ENCODE results near the gene DGKH.

The DGKH gene

DNA sequence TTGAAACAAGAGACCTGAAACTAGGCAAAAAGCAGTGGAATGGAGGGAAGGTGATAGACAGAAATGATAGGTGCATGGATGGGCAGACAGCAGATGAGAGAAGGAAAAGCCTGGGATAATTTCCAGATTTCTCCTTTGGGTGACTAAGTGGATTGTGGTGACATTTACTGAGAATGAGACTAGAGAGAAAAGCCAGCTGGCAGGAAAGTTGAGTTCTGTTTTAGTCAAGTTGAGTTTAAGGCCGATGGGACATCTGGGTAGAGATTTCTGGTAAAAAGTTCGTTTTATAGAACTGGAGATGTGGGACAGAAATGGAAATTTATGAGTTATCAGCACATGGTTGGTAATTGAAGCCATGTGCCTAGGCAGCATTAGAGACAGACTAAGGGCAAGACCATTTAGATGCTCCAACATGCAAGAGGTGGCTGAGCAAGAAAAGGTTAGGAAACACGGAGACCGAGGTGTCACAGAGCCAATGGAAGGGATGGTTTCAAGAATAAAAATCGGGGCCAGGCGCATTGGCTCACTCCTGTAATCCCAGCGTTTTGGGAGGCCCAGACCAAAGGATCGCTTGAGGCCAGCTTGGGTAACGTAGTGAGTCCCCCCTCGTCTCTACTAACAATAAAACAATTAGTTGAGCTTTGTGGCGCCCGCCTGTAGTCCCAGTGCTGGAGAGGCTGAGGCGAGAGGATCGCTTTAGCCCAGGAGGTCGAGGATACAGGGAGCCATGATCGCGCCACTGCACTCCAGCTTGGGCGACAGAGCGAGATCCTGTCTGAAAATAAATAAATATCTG, 9.6 kb upstream of the DGKH start:
- intact Hi-C loops (cut with DNase I): loop anchor here (5.0 kb wide), 1 partner anchor 77 kb away; the partner anchor contains the start of gene VWA8
- peak in 1 of 42 donors; percentile 19 for DNase-seq

DNA sequence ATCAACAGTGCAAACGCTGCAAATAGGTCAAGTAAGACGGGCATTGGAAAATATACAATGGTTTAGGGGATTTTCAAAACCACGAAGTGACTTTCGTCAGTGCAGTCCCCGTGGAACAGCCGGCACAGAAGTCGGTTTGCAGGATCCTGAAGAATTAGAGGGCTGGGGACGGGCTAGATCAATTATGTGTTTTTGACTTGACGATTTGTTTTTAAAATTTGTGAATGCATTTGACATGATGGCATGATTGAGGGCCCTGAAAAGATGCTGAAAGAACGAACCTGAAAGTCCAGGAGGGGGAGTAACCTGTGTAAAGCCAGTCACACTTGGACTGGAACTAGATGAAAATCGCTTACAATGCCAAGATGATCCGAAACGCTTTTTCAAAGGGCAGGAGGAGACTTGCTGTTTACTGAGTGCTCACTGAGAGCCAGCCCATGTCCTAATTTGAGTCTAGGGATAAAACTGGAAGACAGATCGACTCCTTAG, 8.9 kb upstream of the DGKH start:
- DNase-seq: peak in 2 of 42 donors; percentile 9 to 11
- intact Hi-C loops (cut with DNase I): loop anchor here (5.0 kb wide), 1 partner anchor 77 kb away; the partner anchor contains the start of gene VWA8

DNA sequence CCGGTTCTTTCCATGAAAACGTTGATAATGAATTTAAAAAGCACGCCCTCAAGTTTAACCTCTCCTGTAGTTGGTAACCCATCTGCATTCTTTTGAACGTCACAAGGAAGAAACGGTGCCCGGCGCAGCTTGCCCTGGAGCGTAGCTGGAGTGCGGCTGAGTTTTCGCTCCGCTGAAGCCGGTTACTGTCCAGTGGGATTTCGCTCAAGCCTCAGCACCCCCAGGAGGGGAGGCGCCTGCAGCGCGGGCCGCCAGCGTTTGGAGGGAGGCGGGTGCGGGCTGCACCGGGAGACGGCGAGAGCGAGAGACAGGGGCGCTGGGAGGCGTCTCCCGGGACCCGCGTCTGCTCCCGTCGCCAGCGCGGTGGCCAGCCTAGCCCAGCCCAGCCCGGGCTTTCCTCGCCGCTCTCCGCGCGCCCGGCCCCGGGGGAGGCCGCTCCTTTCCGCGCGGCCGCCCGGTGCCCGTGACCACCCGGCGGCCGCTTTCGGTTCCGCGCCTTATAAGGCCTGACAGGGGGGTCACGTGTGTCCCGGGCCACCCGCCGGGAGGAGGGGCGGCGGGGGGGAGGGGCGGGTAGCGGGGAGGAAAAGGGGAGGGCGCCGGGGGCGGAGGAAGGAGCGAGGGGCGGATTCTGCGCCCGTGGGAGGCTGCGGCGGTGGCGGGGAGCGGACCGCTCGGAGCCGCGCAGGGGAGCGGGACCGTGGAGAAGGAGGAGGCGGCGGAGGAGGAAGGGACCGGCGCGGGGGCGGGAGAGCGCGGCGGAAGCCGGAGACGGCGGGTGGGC, 8.3 kb upstream of the DGKH start:
- DNase-seq: peak; percentile 63 to 96 (median 91)
- intact Hi-C loops (cut with DNase I): loop anchor here (5.0 kb wide), 1 partner anchor 78 kb away; the partner anchor contains the start of gene VWA8

DNA sequence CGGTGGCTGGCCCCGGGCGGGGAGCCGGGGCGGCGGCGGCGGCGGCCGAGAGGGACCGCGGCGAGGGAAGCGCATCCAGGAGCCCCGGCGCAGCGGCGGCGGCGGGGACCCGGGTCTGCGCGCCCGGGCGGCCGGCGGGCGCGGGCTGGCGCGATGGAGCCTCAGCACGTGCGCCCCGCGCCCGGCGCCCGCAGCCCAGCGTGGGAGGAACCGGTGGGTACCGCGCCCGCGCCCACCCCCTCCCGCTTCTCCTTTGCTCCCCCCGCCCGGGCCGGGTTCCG, 7.8 kb upstream of the DGKH start:
- intact Hi-C loops (cut with DNase I): no loop called here
- no peak for DNase-seq

DNA sequence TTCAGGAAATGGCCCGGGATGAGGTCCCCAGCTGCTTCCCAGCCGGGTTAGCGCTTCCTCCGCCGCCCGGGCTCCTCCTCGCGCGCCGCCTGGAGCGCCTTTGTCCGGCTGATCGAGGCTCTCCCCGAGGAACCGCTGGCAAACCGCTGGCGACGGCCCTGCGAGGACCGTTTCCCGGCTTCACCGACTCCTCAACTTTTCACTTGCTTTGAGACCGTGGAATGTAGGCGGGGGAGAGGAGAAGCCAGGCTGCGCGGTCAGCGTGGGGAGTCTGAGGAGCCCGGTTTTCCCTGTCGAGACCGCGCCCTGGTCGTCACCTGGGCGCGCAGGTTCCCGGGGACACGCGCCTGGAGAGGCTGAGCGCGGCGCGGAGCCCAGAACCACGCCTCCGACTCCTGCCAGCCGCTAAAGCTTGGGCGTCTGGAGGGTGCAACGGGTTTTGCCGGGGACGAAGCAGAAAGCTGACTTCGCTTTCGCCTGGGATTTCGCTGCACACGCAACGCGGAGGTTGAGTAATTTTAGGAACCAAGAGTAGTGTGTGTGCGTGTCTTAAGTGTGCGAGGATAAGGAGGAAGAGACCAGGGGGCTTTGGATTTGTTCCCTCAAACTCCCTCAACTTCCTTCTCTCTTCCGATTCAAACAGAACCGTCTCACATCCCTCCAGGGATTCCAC, 7.3 kb upstream of the DGKH start:
- DNase-seq: peak in 40 of 42 donors; percentile 26 to 76 (median 50)
- intact Hi-C loops (cut with DNase I): no loop called here

- intact Hi-C loops (cut with DNase I): no loop called here
Observed at GRCh38 chr13:42041684-42042035, 6.8 kb upstream of the DGKH start.

GRCh38 chr13:42043676-42044075, 4.8 kb upstream of the DGKH start:
- intact Hi-C loops (cut with DNase I): no loop called here

More at GRCh38 chr13:42041684-42042035, 6.8 kb upstream of the DGKH start:
- DNase-seq: peak; percentile 30 to 76 (median 49)

GRCh38 chr13:42046448-42046847, 2.0 kb upstream of the DGKH start:
- no peak for DNase-seq
- intact Hi-C loops (cut with DNase I): loop anchor here (5.0 kb wide), 1 partner anchor 66 kb away; no protein-coding TSS in a partner anchor

More at GRCh38 chr13:42043676-42044075, 4.8 kb upstream of the DGKH start:
- no peak for DNase-seq

- intact Hi-C loops (cut with DNase I): loop anchor here (5.0 kb wide), 1 partner anchor 65 kb away; no protein-coding TSS in a partner anchor
Observed at GRCh38 chr13:42047561-42048341, 697 bp upstream of the DGKH start.

GRCh38 chr13:42048684-42049453, 421 bp downstream of the DGKH start:
- DNase-seq: peak; percentile 50 to 94 (median 86)
- intact Hi-C loops (cut with DNase I): loop anchor here (5.0 kb wide), 1 partner anchor 63 kb away; no protein-coding TSS in a partner anchor

More at GRCh38 chr13:42047561-42048341, 697 bp upstream of the DGKH start:
- DNase-seq: peak; percentile 21 to 83 (median 58)

GRCh38 chr13:42049454-42049813, 986 bp downstream of the DGKH start:
- DNase-seq: no peak
- intact Hi-C loops (cut with DNase I): loop anchor here (5.0 kb wide), 1 partner anchor 63 kb away; no protein-coding TSS in a partner anchor

DNA sequence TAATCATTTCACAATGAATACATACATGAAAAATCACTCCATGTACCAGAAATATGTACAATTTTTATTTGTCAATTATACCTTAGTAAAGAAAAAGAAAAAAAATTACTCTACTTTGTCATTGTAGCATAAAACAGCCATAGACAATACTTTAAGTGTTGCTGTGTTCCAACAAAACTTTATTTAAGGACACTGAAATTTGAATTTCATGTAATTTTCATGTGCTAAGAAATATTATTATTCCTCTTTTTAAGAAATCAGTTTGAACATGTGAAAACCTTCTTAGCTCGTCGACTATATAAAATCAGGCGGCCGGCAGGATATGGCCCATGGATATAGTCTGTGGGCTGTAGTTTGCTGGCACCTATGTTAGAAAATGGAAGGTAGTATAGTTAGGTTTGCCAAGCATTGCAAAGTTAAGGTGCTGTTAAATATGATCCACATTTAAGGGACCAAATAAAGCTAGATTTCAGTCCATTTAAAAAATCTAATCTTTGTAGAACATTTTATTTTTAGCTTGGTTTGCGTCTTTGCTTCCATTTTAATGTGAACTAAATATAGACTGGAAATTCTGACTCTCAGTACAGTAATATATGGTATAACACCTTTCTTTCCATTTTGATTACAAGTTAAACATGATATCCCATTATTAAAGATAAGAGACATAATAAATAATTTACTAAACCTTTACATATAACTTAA, 6.5 kb downstream of the DGKH start:
- DNase-seq: no peak
- intact Hi-C loops (cut with DNase I): no loop called here

- no peak for DNase-seq
- intact Hi-C loops (cut with DNase I): no loop called here
Observed at GRCh38 chr13:42055500-42056085, 7.1 kb downstream of the DGKH start.

- intact Hi-C loops (cut with DNase I): no loop called here
- no peak for DNase-seq
Observed at GRCh38 chr13:42056146-42056545, 7.7 kb downstream of the DGKH start.

DNA sequence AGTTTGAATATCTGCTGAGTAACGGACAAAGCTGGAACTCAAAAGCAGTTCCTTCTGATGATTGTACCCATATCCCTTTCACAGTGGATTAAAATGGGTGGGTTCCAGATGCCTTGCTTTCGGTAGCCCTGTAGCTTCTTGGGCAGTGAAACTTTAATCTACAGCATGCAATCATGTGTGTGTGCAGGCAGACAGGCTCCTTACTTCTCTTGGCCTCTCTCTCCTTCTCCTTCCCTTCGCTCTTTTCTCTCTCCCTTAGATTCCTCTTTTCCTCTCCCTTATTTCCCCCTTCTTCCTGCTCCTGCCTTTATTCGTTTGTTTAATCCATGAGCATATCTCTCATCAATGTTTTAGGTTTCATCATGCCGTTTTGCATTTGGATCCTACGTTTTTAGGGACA, 8.1 kb downstream of the DGKH start:
- DNase-seq: no peak
- intact Hi-C loops (cut with DNase I): no loop called here

DNA sequence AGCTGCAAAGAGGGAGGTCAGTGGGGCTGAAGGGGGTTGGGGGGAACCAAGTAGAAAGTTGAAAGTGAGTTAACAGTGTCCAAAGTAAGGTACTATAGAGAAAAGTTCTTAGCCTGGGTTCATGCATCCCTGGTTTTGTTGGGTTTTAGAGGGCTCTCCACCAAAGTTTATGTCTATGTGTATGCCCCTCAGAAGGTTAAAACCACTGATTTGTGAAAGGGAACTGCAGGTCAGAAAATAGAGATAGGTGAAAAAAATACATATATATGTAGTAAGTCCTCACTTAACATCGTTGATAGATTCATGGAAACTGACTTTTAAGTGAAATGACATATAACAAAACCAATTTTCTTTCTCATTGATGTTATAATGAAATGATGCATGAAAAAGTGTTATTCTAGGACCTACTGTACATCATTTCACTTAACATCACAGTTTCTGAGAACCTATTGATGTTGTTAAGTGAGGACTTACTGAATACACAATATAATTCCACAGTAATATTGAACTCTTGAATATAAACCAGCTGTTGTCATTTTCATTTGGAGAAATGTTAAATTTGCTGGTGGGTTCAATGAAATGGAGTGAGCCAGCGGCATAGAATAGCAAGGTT, 9.6 kb downstream of the DGKH start:
- intact Hi-C loops (cut with DNase I): no loop called here

More for the DNA sequence above, 9.6 kb downstream of the DGKH start:
- DNase-seq: no peak
